Measurements from ENCODE around the gene ARHGEF4.

DNA sequence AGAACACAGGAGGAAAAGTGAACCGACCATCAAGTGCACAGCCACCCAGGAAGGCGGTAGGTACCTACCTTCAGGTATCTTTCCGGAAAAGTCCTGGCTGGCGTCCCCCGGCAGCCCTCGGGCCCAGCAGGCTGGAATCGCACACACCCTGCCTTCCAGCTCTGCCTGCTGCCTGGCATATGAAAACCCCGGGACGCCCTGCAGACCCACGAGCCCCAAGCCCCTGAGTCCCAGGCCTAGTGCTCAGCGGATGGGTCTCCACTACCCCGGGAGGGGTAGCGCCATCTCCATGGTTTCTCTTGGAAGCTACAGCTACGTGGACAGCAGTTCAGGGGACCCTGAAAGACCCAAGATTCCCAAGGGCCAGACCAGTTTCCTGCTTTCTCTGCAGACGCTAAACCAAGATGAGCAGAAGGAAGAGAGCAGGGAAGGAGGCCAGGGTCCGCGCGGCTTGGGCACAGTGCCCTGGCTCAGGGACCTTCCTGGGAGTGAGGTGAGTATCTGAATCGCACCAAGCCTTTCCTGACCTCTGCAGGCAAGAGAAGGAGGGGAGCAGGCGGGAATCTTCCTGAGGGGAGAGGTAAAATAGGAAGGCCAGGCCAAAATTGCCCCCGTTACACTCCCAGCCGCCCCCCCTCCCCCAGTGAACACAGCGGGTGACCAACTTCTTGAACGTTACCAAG, 80.4 kb downstream of the ARHGEF4 start:
- TF ChIP-seq, protein P1, sequence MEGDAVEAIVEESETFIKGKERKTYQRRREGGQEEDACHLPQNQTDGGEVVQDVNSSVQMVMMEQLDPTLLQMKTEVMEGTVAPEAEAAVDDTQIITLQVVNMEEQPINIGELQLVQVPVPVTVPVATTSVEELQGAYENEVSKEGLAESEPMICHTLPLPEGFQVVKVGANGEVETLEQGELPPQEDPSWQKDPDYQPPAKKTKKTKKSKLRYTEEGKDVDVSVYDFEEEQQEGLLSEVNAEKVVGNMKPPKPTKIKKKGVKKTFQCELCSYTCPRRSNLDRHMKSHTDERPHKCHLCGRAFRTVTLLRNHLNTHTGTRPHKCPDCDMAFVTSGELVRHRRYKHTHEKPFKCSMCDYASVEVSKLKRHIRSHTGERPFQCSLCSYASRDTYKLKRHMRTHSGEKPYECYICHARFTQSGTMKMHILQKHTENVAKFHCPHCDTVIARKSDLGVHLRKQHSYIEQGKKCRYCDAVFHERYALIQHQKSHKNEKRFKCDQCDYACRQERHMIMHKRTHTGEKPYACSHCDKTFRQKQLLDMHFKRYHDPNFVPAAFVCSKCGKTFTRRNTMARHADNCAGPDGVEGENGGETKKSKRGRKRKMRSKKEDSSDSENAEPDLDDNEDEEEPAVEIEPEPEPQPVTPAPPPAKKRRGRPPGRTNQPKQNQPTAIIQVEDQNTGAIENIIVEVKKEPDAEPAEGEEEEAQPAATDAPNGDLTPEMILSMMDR (conservative IDR thresholded peaks at IDR 0.05; ENCODE audit: low read depth in 2 of 2), result peak in 1 of 2 experiments; percentile 14; a peak in 1 of 4 replicates
- no peak for TF ChIP-seq EZH2 (IDR thresholded peaks at IDR 0.05; ENCODE audit: low read depth, unreplicated experiment)
- no peak for TF ChIP-seq NANOG (IDR thresholded peaks at IDR 0.05; ENCODE audit: borderline replicate concordance)
- no peak for TF ChIP-seq POLR2AphosphoS5 (IDR thresholded peaks at IDR 0.05; ENCODE audit: low read depth)
- TF ChIP-seq EZH2phosphoT487 (IDR thresholded peaks at IDR 0.05; ENCODE audit: unreplicated experiment), result no peak
- TF ChIP-seq CREB1 (CRISPR knock-in tag; IDR thresholded peaks at IDR 0.05; ENCODE audit: low read depth), result no peak

Measured in GM23338 (cell line).